B cell (primary cell): ENCODE measurements around the gene BAIAP2L1. TPM values are rescaled to one million over a fixed set of nuclear protein-coding genes. Genes with fewer than 3 reads are reported as not detected.

Source experiments
- ATAC-seq: fragments of 200-7000 bp; cut with Tn5 transposase; one replicate; pipeline ENCODE4 v1.10.0; 2021; ENCODE audit warnings: low read depth, mild to moderate bottlenecking, moderate number of reproducible peaks, moderate library complexity
- CTCF ChIA-PET: fragments of 350-600 bp; sonication (Branson Sonifier 250); formaldehyde crosslinking; loops from one replicate; lab custom pipeline; 2021; ENCODE audit warnings: antibody characterized with exemption, inconsistent platforms; lab: Charles Lee
- POLR2A ChIA-PET: fragments of 350-600 bp; sonication (Branson Sonifier 250); formaldehyde crosslinking; loops from one replicate; lab custom pipeline; 2021; ENCODE audit warnings: antibody characterized with exemption; lab: Charles Lee
- DNase-seq: peaks from one replicate; pipeline ENCODE4 v3.0.0; 2013
- H2AFZ ChIP-seq: 2 replicates; pipeline ENCODE4 v1.6.1; 2012; ENCODE audit warnings: mild to moderate bottlenecking, low read depth, low read length; ENCODE audit not compliant: insufficient read depth, poor library complexity, severe bottlenecking
- H3K27ac ChIP-seq, 2 donors: 1 replicate in 1 of 2; 2 replicates in 1 of 2; pipeline ENCODE4 v1.5.1; 2012 to 2013; ENCODE audit warnings: low read length in 2 of 2, mild to moderate bottlenecking in 2 of 2, moderate library complexity in 1 of 2
- H3K27me3 ChIP-seq, 4 experiments: fragments of 200-600 bp in 1 of 4; sonication (generic) in 1 of 4; replicated peaks in 1 of 4; 1 replicate in 2 of 4; 2 replicates in 2 of 4; pipeline versions ENCODE4 v1.6.1 to v1.7.0; 2013 to 2016; ENCODE audit warnings: low read length in 3 of 4, mild to moderate bottlenecking in 2 of 4, mixed read lengths in 1 of 4, moderate library complexity in 1 of 4; ENCODE audit not compliant: insufficient read depth in 4 of 4, control insufficient read depth in 3 of 4; ENCODE audit errors: control extremely low read depth in 1 of 4
- H3K36me3 ChIP-seq, 2 experiments: replicated peaks in 1 of 2; 1 replicate in 1 of 2; 2 replicates in 1 of 2; pipeline versions ENCODE4 v1.6.1 to v1.7.1; 2013; ENCODE audit warnings: low read length in 1 of 2; ENCODE audit not compliant: insufficient read depth in 2 of 2, control insufficient read depth in 1 of 2; ENCODE audit errors: control extremely low read depth in 1 of 2, extremely low read depth in 1 of 2
- H3K4me1 ChIP-seq, 2 donors: fragments of 200-600 bp in 1 of 2; sonication (generic) in 1 of 2; 1 replicate in 1 of 2; 2 replicates in 1 of 2; pipeline versions ENCODE4 v1.5.1 to v1.6.1; 2013 to 2017; ENCODE audit warnings: low read length in 2 of 2; ENCODE audit not compliant: control insufficient read depth in 2 of 2, insufficient read depth in 2 of 2
- H3K4me2 ChIP-seq: replicated peaks from 2 replicates; pipeline ENCODE3; 2012; ENCODE audit warnings: mild to moderate bottlenecking, low read depth, low read length; ENCODE audit not compliant: poor library complexity, severe bottlenecking
- H3K4me3 ChIP-seq, 5 experiments: fragments of 200-600 bp in 1 of 5; sonication (generic) in 1 of 5; 1 replicate in 3 of 5; 2 replicates in 2 of 5; pipeline versions ENCODE4 v1.5.1 to v1.7.0; 2011 to 2016; ENCODE audit warnings: low read length in 4 of 5, mild to moderate bottlenecking in 4 of 5, low read depth in 2 of 5, control low read depth in 1 of 5, moderate library complexity in 1 of 5; ENCODE audit not compliant: insufficient read depth in 1 of 5; ENCODE audit errors: control extremely low read depth in 1 of 5, extremely low read depth in 1 of 5
- H3K79me2 ChIP-seq: fragments of 200-600 bp; sonication (generic); one replicate; pipeline ENCODE4 v1.6.0; 2016; ENCODE audit warnings: low read length; ENCODE audit not compliant: control insufficient read depth, insufficient read depth
- H3K9ac ChIP-seq: fragments of 200-600 bp; sonication (generic); 2 replicates; pipeline ENCODE4 v1.6.1; 2017; ENCODE audit warnings: mild to moderate bottlenecking, low read length, moderate library complexity
- H3K9me3 ChIP-seq, 3 donors: one replicate each; pipeline versions ENCODE4 v1.6.1 to v1.7.1; 2013; ENCODE audit warnings: low read length in 2 of 3; ENCODE audit not compliant: control insufficient read depth in 2 of 3, insufficient read depth in 1 of 3; ENCODE audit errors: control extremely low read depth in 1 of 3
- H4K20me1 ChIP-seq: 2 replicates; pipeline ENCODE4 v1.6.0; 2012; ENCODE audit warnings: mild to moderate bottlenecking, low read length; ENCODE audit not compliant: insufficient read depth, control insufficient read depth, poor library complexity, severe bottlenecking
- H3K27ac Mint-ChIP-seq: one replicate; pipeline ENCODE4 v1.8.0; 2021; ENCODE audit warnings: mixed read lengths
- H3K27me3 Mint-ChIP-seq: one replicate; pipeline ENCODE4 v1.8.0; 2021; ENCODE audit warnings: mixed read lengths
- H3K4me1 Mint-ChIP-seq: one replicate; pipeline ENCODE4 v1.8.0; 2021; ENCODE audit warnings: mixed read lengths
- H3K4me3 Mint-ChIP-seq: one replicate; pipeline ENCODE4 v1.8.0; 2021; ENCODE audit warnings: mixed read lengths
- H3K9me3 Mint-ChIP-seq: one replicate; pipeline ENCODE4 v1.8.0; 2022; ENCODE audit warnings: mixed read lengths; ENCODE audit not compliant: insufficient read depth
- CTCF ChIP-seq: fragments of 200-600 bp; IDR thresholded peaks from one replicate; pipeline ENCODE4 v1.8.0; 2022; ENCODE audit warnings: antibody characterized with exemption, mild to moderate bottlenecking
- EZH2 ChIP-seq: IDR thresholded peaks from 2 replicates; pipeline ENCODE4 v1.6.1; 2012; ENCODE audit warnings: borderline replicate concordance, low read depth, mild to moderate bottlenecking, moderate library complexity, low read length; ENCODE audit not compliant: insufficient read depth, poor library complexity, severe bottlenecking
- WGBS: methylation state at CpG from one replicate; pipeline ENCODE4 v1.1.5; 2013; ENCODE audit warnings: missing lambda C conversion rate; ENCODE audit not compliant: insufficient coverage; 5-methylcytosine and 5-hydroxymethylcytosine counted together
- intact Hi-C: fragments of 100-400 bp; cut with micrococcal nuclease; formaldehyde crosslinking; loops from one replicate; pipeline ENCODE4 v1.10.0; 2022
- polyA plus RNA-seq: library from polyadenylated mRNA; depleted of rRNA; stranded (reverse); fragments of >200 nt; gene quantifications from 2 replicates; pipeline ENCODE4 v1.2.3, GENCODE V29; 2012
- total RNA-seq, 2 donors: library from RNA; stranded (reverse); fragments of 120-200 nt in 1 of 2; gene quantifications; 1 replicate in 1 of 2; 2 replicates in 1 of 2; pipeline versions ENCODE4 v1.2.3 to v1.2.4, GENCODE V29; 2013 to 2022

The BAIAP2L1 gene
- total and polyA plus RNA-seq, 2 donors (not counting 1 experiment from before 2014, with no cell fraction given): 1.5 to 3.7 TPM

DNA sequence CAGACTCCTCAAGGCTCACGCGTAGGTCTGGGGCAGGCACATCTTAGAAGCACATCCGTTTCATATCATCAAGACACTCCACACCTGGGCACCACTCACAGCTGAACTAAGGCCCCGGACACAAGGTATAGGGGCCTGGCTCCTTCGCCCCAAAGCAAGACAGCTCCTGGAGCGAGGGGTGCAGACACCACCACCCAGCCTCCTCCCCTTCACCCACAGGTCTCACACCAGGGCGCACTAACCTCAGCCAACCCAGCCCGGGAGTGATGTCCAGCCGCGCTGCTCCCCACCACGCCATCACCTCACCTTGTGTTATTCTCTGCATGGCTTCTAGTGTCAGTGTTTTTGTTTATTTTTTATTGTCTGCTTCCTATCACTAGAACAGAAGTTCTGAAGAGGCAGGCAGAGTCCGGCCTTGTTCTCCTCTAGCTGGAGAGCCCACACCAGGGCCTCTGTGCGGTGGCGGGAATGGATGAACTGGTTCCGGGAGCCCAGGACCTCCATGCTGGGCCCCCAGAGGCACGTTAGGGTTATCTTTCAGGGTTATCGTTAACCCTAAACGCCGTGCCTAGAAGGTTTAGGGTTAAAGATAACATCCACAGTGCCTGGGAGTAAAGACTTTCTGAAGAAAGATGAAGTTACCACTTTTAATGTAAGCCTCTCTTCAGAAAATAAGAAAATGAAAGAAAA, 97.6 kb downstream of the BAIAP2L1 start:
- Histone ChIP-seq H3K79me2 (no peaks in the 10 kb centered on the region), H4K20me1 (no peaks in the 10 kb centered on the region), H3K27ac (no peak overlapping the region), H3K4me2 (no peak overlapping the region), H3K36me3 (no peaks in the 10 kb centered on the region), H2AFZ (no peak overlapping the region), H3K4me1 (no peaks in the 10 kb centered on the region), H3K4me3 (no peak overlapping the region), H3K27me3 (no peaks in the 10 kb centered on the region), H3K9ac (no peak overlapping the region), H3K9me3 (no peaks in the 10 kb centered on the region)
- POLR2A ChIA-PET: no interaction called here
- Mint-ChIP-seq H3K27ac (no peak overlapping the region), H3K9me3 (no peaks in the 10 kb centered on the region), H3K27me3 (no peaks in the 10 kb centered on the region), H3K4me1 (no peaks in the 10 kb centered on the region), H3K4me3 (no peak overlapping the region)
- CTCF ChIA-PET: no interaction called here
- no peak for DNase-seq
- 97% methylated on average over 12 of the region's 19 CpGs for WGBS
- no peak for TF ChIP-seq EZH2
- TF ChIP-seq CTCF: no peak
- ATAC-seq: no peak
- intact Hi-C loops: no loop called here

DNA sequence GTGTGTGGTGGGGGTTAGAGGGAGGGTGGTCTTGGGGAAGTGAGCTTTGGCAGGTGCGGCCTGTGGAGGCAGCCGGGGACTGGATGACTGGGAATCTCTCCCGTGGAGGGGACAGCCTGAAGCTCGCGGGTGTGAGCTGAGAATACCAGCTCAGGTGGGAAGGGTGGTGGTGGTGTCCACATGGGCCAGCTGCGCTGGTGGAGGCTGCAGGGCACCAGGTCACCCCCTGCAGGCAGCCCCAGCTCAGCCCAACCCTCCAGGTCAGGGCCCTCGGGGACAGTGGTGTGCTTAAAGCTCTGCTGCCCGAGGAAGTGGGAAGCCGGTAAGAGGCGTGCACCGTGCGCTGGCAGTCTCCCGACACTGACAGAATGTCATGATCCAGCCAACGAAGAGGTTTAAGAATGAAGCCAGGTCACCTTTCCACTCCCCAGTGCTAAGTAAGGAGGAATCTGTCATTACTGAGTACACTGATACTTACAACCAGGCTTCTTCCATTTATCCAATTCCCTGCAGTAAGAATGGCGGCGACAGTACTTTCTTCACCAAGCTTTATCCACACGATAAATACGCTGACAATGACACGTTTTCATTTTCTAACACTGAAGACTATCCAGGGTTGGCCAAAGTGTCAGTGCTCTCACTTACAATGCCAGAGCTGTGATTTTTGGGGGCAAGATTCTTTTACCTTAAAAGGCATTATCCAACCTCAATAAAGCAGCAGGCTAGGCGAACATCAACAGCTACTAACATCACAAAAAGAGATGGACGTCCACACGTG, 99.0 kb downstream of the BAIAP2L1 start:
- H3K4me1 Mint-ChIP-seq: no peaks in the 10 kb centered on the region
- intact Hi-C loops: no loop called here
- H3K9ac ChIP-seq: no peak overlapping the region
- H3K79me2 ChIP-seq: no peaks in the 10 kb centered on the region
- 82% methylated on average over 14 of the region's 22 CpGs for WGBS
- H3K27me3 ChIP-seq: no peaks in the 10 kb centered on the region
- ChIA-PET CTCF (interaction anchor here (1.5 kb wide), 1 partner anchor 12 kb away, joined by 3 read pairs; no protein-coding TSS in a partner anchor), POLR2A (no interaction called here)
- H3K9me3 Mint-ChIP-seq: no peaks in the 10 kb centered on the region
- DNase-seq (no peak), ATAC-seq (no peak)
- TF ChIP-seq CTCF (no peak), EZH2 (no peak)
- H3K4me2 ChIP-seq: no peak overlapping the region
- H3K4me1 ChIP-seq: no peaks in the 10 kb centered on the region
- no peaks in the 10 kb centered on the region for H3K27me3 Mint-ChIP-seq
- H3K36me3 ChIP-seq: no peaks in the 10 kb centered on the region
- no peaks in the 10 kb centered on the region for H4K20me1 ChIP-seq
- no peak overlapping the region for H3K27ac Mint-ChIP-seq
- H3K4me3 Mint-ChIP-seq: no peak overlapping the region
- no peak overlapping the region for H3K27ac ChIP-seq
- H3K9me3 ChIP-seq: no peaks in the 10 kb centered on the region
- H2AFZ ChIP-seq: no peak overlapping the region
- no peak overlapping the region for H3K4me3 ChIP-seq
